Stimulated activated CD8-positive, alpha-beta memory T cell treated with anti-CD3 and anti-CD28 coated beads, Interleukin-7, amount 100 ng/mL, for 48 hours (primary cell): ENCODE results near the gene SRSF4.
A peak's percentile ranks its signal among the peaks of the same experiment; 100 is the strongest.
"Not testable (repeated sequence)": the region's sequence is repeated elsewhere in the genome, so short reads cannot be mapped to it uniquely, and the experiment has no call there.

Source experiments
- DNase-seq, 2 donors: peaks; one replicate each; pipeline ENCODE4 v3.0.0-alpha.2; 2020; ENCODE audit warnings: low read depth in 1 of 2; ENCODE audit errors: extremely low read depth in 1 of 2

Gene SRSF4

GRCh38 chr1:29181413-29182225 lies at the start of gene SRSF4:
Gene SRSF4 (minus strand): TSS chr1:29181900. CDS start chr1:29181752, 148 bp downstream.
- DNase-seq = peak; percentile 95 to 99

- DNase-seq = peak; percentile 90 to 95
These were observed 49.1 kb upstream of the SRSF4 start, which contains the start of gene MECR for GRCh38 chr1:29230553-29231378. Gene MECR (minus strand): TSS chr1:29230934. CDS start chr1:29230906, 28 bp downstream.

- DNase-seq = no peak
These were observed 48.5 kb upstream of the SRSF4 start for GRCh38 chr1:29230204-29230552.

GRCh38 chr1:29227511-29227910 lies 45.8 kb upstream of the SRSF4 start:
- no peak for DNase-seq

DNA sequence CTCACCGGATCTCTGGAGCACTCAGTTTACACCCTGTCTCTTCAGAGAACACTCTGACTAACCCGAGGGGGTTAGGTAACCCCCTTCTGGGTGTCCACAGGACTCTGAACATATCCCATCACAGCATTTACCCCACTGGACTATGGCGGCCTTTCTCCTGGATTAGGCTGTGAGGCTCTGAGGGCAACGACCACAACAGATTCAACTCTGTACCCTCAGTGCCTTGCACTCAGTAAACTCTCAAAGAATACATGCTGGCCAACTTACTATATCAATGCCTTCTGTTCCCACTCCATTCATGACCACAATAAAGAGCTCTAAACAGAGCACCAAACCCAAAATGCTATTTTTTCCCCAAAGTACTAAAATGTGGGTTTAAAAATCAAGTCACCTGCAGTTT lies 43.7 kb upstream of the SRSF4 start:
- no peak for DNase-seq

DNA sequence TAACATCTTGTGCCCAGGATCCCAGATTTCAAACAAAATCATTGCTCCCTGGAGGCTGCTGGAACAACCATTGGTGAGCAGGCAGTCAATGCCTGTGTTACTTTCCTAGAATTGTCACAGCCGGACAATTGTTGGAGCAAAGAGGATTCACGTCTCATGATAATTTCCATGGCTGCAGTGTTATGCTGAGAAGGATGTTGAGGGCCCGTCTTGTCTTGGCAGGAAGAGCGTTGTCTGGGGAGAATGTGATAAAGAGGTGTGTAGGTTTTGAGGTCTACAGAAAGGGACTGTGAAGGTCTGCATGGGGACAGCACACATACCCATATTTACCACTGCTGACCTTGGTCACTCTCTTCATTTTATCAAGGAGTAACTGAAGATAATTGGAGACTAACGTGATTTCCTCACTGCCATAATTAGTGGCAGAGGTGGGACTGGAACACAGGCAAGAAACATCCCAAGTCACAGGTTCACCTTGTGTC lies 42.7 kb upstream of the SRSF4 start:
- DNase-seq = no peak

- DNase-seq = no peak
These were observed 41.8 kb upstream of the SRSF4 start for GRCh38 chr1:29223521-29223920.

GRCh38 chr1:29222686-29223085 lies 41.0 kb upstream of the SRSF4 start:
- DNase-seq = no peak

GRCh38 chr1:29222260-29222659 lies 40.6 kb upstream of the SRSF4 start:
- not testable (repeated sequence) for DNase-seq

DNA sequence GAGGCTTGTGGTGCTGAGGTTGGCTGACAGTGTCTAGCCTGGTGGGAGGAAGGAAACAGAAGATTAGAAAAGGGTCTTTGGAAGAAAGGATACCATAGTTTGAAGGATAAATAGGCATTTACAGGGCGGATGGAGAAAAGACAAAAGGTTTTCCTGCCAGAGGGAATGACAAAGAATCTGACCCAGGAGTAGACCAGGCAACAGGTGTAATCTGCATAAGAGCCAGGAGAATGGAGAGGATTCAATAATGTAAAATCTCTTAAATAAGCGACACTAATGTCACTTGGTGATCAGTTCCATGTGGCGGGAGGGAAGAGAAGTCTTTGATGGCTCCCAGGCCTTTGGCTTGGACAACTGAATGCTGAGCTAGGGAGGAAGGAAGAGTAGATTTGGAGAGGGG lies 39.6 kb upstream of the SRSF4 start:
- DNase-seq = no peak

GRCh38 chr1:29218223-29218622 lies 36.5 kb upstream of the SRSF4 start:
- DNase-seq = no peak

- DNase-seq = no peak
These were observed 35.9 kb upstream of the SRSF4 start for GRCh38 chr1:29217633-29218032.

- DNase-seq = no peak
These were observed 31.4 kb upstream of the SRSF4 start for GRCh38 chr1:29213055-29213454.

GRCh38 chr1:29211086-29212030 lies 29.7 kb upstream of the SRSF4 start:
- DNase-seq = no peak

- no peak for DNase-seq
These were observed 28.8 kb upstream of the SRSF4 start for GRCh38 chr1:29210278-29211085.

DNA sequence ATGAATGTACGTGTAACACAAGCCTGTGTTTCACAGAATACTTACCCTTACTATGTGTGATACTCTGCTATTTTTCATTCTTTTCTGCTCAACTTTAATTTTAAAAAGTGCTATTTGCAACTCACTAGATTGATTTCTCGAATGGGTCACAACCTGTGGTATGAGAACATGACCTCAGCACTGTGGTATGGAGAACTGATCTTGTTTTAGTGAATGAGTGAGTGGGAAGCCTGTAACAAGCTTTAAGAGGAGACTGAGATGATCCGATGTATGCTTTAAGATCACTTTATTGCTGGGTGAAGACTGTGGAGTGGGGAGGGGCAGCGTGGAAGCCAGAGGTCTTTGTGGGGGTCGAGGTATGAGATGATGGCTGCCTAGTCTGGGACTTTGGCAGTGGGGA lies 27.5 kb upstream of the SRSF4 start:
- DNase-seq = no peak

- no peak for DNase-seq
These were observed 26.7 kb upstream of the SRSF4 start for GRCh38 chr1:29208442-29208841.

- DNase-seq = peak; percentile 50 to 84
These were observed 21.1 kb upstream of the SRSF4 start for GRCh38 chr1:29202584-29203340.

DNA sequence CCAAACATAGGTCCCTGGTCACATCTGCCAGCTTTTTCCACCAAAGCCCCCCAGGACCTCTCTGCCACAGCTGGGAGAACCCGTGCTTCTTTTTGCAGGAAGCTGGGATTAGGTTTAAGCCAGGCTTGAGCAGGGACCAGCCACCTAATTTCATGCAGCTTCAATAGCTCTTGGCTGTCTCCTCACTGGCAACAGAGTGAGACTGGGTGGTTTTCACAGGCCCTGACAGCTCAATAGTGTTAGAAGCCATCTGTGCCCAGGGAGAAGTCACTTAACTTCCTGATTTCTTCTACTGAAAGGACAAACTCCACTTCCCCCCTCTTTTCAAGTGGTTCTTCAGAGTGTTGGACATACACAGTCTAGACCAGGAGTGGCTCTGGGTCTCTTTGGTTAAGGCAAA lies 20.4 kb upstream of the SRSF4 start:
- DNase-seq = no peak
